Osteocyte (in vitro differentiated cells): ENCODE measurements around the gene G6PD. TPM values are rescaled to one million over a fixed set of nuclear protein-coding genes. Genes with fewer than 3 reads are reported as not detected.
"Not testable (repeated sequence)": the region's sequence is repeated elsewhere in the genome, so short reads cannot be mapped to it uniquely, and the experiment has no call there.

ENCODE experiments used
- DNase-seq: peaks from one replicate; pipeline ENCODE4 v3.0.0; 2021; ENCODE audit warnings: mixed read lengths; ENCODE audit not compliant: unreplicated experiment; ENCODE audit errors: extremely low spot score
- H3K27ac Mint-ChIP-seq: one replicate; pipeline ENCODE4 v1.8.0; 2021; ENCODE audit warnings: mild to moderate bottlenecking, mixed read lengths; ENCODE audit not compliant: unreplicated experiment
- H3K27me3 Mint-ChIP-seq: one replicate; pipeline ENCODE4 v1.8.0; 2021; ENCODE audit warnings: mixed read lengths; ENCODE audit not compliant: unreplicated experiment
- H3K36me3 Mint-ChIP-seq: one replicate; pipeline ENCODE4 v1.8.0; 2021; ENCODE audit warnings: mixed read lengths; ENCODE audit not compliant: unreplicated experiment
- H3K4me1 Mint-ChIP-seq: one replicate; pipeline ENCODE4 v1.8.0; 2021; ENCODE audit warnings: mixed read lengths; ENCODE audit not compliant: unreplicated experiment
- H3K4me3 Mint-ChIP-seq: one replicate; pipeline ENCODE4 v1.8.0; 2021; ENCODE audit warnings: mild to moderate bottlenecking, moderate library complexity, mixed read lengths; ENCODE audit not compliant: unreplicated experiment
- H3K9me3 Mint-ChIP-seq: one replicate; pipeline ENCODE4 v1.8.0; 2021; ENCODE audit warnings: mixed read lengths; ENCODE audit not compliant: unreplicated experiment
- long read RNA-seq: library from polyadenylated mRNA; unstranded; transcript quantifications from one replicate; pipeline ENCODE4 v2.0.0, GENCODE V29; 2021
- total RNA-seq: library from RNA; stranded (reverse); gene quantifications from 2 replicates; pipeline ENCODE4 v1.2.1, GENCODE V29; 2021
- TF ChIP-seq, protein P1 (sequence below): fragments of 200-600 bp; sonication (generic); IDR thresholded peaks from 2 replicates; pipeline ENCODE4 v1.5.0; 2021; ENCODE audit warnings: antibody characterized with exemption, mild to moderate bottlenecking, moderate library complexity

Gene G6PD
- total RNA-seq, result 103 and 108 TPM in 2 replicates
- long read RNA-seq, partial matches to known transcripts, result 0 of 5 reads
- long read RNA-seq, other reads (novel, unspliced or antisense), result 1 of 5 reads

DNA sequence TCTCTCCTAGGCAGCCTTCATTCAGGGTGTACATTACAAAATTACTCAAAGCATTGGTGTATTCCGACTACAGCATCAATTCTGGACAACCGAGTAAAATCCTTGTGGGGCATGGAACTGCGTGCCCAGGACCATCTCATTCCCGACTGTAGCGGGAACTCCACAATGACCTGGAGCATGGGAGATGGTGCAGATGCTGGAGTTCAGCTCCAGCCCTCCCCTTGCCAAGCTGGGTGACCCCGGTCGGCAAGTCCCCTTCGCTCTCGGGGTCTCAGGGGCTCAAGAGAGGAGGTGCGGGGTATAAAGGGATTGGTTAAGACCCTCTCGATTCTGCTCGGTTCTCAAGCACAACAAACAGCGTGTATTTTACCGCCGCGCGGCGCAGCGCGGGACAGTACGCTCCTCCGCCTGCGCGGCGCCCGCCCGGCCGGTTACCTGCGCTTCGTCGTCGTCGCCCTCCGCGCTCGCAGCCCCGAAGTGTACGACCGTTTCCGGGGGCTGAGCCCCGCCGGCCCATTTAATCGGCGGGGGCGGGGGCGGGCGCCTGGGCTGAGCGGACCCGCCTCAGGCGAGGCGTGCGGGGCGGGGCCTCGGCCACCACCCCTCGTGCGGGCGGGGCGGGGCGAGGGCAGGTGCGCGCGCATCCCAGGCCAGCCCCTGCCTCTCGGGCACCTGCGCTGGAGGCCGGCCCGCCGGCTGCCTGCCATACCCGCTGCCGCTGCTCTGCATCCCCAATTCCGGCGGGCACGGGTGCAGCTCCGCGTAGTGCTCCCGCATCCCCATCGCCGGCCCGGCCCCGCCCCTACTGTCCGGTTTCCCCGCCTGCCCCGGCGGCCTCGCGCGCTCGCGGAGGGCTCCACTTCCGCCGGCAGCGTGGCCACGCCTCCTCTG, at the start of gene G6PD:
Gene G6PD (minus strand): TSS at position 493 of the 891 bp plus-strand sequence. CDS start 691 bp downstream, outside the sequence.
- H3K27me3 Mint-ChIP-seq, result no peaks in the 10 kb centered on the region
- peaks cover 38% of the 10 kb centered on the region for H3K4me1 Mint-ChIP-seq
- no peak for DNase-seq
- H3K9me3 Mint-ChIP-seq, result peaks cover 3% of the 10 kb centered on the region
- peak within 1 kb of the TSS; percentile 93 for H3K27ac Mint-ChIP-seq
- H3K36me3 Mint-ChIP-seq, result peaks cover 6% of the 10 kb centered on the region
- peak within 1 kb of the TSS; percentile 84 for H3K4me3 Mint-ChIP-seq
- TF ChIP-seq, protein P1, sequence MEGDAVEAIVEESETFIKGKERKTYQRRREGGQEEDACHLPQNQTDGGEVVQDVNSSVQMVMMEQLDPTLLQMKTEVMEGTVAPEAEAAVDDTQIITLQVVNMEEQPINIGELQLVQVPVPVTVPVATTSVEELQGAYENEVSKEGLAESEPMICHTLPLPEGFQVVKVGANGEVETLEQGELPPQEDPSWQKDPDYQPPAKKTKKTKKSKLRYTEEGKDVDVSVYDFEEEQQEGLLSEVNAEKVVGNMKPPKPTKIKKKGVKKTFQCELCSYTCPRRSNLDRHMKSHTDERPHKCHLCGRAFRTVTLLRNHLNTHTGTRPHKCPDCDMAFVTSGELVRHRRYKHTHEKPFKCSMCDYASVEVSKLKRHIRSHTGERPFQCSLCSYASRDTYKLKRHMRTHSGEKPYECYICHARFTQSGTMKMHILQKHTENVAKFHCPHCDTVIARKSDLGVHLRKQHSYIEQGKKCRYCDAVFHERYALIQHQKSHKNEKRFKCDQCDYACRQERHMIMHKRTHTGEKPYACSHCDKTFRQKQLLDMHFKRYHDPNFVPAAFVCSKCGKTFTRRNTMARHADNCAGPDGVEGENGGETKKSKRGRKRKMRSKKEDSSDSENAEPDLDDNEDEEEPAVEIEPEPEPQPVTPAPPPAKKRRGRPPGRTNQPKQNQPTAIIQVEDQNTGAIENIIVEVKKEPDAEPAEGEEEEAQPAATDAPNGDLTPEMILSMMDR, result no peak

DNA sequence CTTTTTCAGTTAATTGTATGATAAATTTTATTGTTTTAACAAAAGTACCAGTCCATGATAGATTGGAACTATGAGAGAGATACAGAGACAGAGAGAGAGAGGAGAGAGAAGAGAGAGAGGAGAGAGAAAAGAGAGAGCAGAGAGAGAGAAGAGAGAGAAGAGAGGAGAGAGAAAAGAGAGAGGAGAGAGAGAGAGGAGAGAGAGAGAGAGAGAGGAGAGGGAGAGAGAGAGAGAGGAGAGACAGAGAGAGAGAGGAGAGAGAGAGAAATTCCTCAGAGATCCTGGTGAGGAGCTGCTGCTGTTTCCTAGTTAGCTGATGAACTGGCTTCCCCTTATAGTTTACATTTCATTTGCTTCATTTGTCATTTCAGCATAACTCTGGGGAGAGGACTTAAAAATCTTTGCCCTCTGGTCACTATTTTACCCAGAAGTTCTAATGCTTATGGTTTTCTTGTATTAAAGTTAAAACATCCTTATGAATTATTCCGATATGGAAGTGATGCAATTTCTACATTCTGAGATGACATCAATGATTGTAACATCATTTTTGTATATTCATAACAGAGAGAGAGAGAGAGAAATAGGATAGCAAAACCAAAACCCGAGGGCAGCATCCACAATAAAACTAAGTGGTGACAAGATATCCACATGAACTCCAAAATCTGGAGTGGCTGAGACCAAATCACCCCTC, 49.1 kb upstream of the G6PD start:
- peaks cover 6% of the 10 kb centered on the region for H3K9me3 Mint-ChIP-seq
- H3K27me3 Mint-ChIP-seq, result no peaks in the 10 kb centered on the region
- TF ChIP-seq, protein P1, result no peak
- H3K4me1 Mint-ChIP-seq, result peaks cover 28% of the 10 kb centered on the region
- H3K27ac Mint-ChIP-seq, result peak overlapping the region; percentile 54
- H3K4me3 Mint-ChIP-seq, result no peak overlapping the region
- peak; percentile 13 for DNase-seq
- H3K36me3 Mint-ChIP-seq, result no peaks in the 10 kb centered on the region

DNA sequence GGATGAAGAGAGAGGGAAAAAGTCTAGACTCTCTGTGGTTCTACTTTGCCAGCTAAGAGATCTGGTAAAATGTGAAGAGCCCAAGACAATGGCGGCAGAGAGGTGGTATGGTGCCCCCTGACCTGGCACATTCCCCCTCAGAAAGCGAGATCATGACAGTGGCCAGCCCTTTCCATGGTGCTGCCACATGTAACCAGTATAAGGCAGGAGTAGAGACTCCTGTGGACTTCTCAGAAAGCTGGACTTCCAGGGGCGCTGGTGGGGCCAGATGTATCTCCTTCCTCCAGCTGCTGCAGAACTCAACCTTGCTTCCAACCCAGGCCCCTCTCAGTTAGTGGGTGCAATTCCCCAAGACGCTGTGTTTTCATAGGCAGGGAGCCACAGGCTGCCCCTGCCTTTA, 47.8 kb upstream of the G6PD start:
- TF ChIP-seq, protein P1, result no peak
- H3K4me1 Mint-ChIP-seq, result peaks cover 19% of the 10 kb centered on the region
- peaks cover 6% of the 10 kb centered on the region for H3K9me3 Mint-ChIP-seq
- DNase-seq, result peak; percentile 64
- no peak overlapping the region for H3K4me3 Mint-ChIP-seq
- H3K27me3 Mint-ChIP-seq, result no peaks in the 10 kb centered on the region
- H3K27ac Mint-ChIP-seq, result no peak overlapping the region
- no peaks in the 10 kb centered on the region for H3K36me3 Mint-ChIP-seq

DNA sequence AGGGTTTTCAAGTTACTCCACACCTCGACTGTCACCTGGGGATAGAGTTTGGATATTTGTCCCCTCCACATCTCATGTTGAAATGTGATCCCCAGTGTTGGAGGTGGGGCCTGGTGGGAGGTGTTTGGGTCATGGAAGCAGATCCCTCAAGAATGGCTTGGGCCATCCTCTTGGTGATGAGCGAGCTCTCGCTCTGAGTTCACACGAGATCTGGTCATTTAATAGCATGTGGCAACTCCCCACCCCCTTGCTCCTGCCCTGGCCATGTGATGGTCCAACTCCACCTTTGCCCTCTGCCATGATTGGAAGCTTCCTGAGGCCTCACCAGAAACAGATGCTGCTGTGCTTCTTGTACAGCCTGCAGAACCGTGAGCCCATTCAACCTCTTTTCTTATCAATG, 46.6 kb upstream of the G6PD start:
- Mint-ChIP-seq H3K27ac (no peak overlapping the region), H3K9me3 (peaks cover 6% of the 10 kb centered on the region), H3K4me1 (peaks cover 19% of the 10 kb centered on the region), H3K27me3 (no peaks in the 10 kb centered on the region), H3K36me3 (no peaks in the 10 kb centered on the region), H3K4me3 (no peak overlapping the region)
- TF ChIP-seq, protein P1, result no peak
- peak; percentile 44 for DNase-seq

DNA sequence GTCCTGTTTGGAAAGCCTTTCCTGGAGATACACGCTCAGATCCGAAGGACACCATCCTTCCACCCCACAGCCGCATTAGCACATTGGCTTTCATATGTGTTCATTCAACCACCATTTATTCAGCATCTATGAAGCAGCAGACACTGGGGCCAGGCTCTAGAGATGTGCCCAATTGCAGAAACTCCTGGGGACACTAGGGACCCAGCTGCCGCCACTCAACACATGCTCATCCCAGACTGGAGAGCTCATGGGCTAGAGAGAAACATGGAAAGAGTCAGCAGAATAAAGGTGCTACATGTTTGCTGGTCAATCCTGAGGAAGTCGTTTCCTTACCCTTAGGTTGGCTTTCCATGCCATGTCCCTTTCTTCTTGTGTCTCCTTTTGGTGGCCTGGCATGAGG, 45.9 kb upstream of the G6PD start:
- DNase-seq, result peak; percentile 38
- H3K27me3 Mint-ChIP-seq, result no peaks in the 10 kb centered on the region
- peaks cover 19% of the 10 kb centered on the region for H3K4me1 Mint-ChIP-seq
- no peaks in the 10 kb centered on the region for H3K9me3 Mint-ChIP-seq
- no peaks in the 10 kb centered on the region for H3K36me3 Mint-ChIP-seq
- H3K27ac Mint-ChIP-seq, result no peak overlapping the region
- no peak overlapping the region for H3K4me3 Mint-ChIP-seq
- TF ChIP-seq, protein P1, result no peak

DNA sequence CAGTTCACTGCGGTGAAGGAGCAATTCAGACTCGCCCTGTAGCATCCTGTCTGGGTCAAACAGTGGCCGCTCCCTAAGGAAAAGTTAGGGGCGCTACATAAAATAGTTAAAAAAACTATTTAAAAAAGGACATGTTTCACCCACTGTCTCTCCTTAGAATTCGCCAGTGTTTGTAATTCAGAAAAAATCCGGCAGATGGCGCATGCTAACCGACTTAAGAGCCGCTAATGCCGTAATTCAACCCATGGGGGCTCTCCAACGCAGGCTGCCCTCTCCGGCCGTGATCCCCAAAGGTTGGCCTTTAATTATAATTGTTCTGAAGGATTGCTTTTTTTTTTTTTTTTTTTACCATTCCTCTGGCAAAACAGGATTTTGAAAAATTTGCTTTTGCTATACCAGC, 43.8 kb upstream of the G6PD start:
- DNase-seq, H3K4me1 Mint-ChIP-seq, H3K27ac Mint-ChIP-seq, H3K4me3 Mint-ChIP-seq, H3K36me3 Mint-ChIP-seq, H3K9me3 Mint-ChIP-seq, H3K27me3 Mint-ChIP-seq: not testable (repeated sequence)

DNA sequence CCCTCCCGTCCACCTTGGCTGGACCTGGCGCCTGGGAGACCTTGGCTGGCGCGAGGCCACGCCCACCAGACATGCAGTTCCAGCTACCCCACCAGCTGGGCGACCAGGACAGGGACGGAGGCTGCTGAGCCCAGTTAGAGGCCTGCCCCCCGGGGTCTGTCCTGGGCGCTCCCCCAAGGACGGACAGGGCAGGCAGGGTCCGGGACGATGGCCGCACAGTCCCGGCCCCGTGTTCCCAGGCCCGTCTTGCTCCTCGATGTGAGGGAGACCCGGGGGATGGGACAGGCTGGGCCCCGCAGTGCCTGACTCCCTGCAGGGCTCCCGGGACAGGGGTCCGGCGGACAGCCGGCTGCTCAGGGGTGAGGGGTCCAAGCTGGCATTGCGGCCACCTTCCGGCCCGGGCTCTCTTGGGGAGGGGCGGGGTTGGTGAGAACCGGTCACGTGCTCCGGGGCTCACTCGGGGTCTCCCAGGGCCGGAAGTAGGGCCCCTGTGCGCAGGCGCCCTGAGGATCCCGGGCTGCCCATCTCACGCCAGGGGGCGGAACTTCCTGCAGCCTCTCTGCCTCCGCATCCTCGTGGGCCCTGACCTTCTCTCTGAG, 38.0 kb upstream of the G6PD start, which contains the start of gene CTAG1A:
Gene CTAG1A (plus strand): TSS at position 549 of the 599 bp plus-strand sequence. CDS start 74 bp downstream, outside the sequence.
- H3K36me3 Mint-ChIP-seq, DNase-seq, H3K9me3 Mint-ChIP-seq, H3K27me3 Mint-ChIP-seq, H3K4me3 Mint-ChIP-seq, H3K27ac Mint-ChIP-seq, H3K4me1 Mint-ChIP-seq: not testable (repeated sequence)
